ENCODE measurements around the gene ASB13.

ASB13 gene

GRCh38 chr10:5666008-5666840 is at the start of gene ASB13:
TSS of gene ASB13 (minus strand) at chr10:5666595. CDS start at chr10:5666551, 44 bp downstream.
- peak; percentile 67 for DNase-seq
- in situ Hi-C loops (cut with MboI; ENCODE audit: low pct_unique_long_range_greater_than_20kb, low sequenced_read_pairs): no loop called here

GRCh38 chr10:5711642-5712041 is 45.2 kb upstream of the ASB13 start:
- DNase-seq: no peak
- in situ Hi-C loops (cut with MboI; ENCODE audit: low pct_unique_long_range_greater_than_20kb, low sequenced_read_pairs): no loop called here

- in situ Hi-C loops (cut with MboI; ENCODE audit: low pct_unique_long_range_greater_than_20kb, low sequenced_read_pairs): no loop called here
- DNase-seq: no peak
Observed at GRCh38 chr10:5710859-5711258, 44.5 kb upstream of the ASB13 start.

GRCh38 chr10:5709865-5710264 is 43.5 kb upstream of the ASB13 start:
- in situ Hi-C loops (cut with MboI; ENCODE audit: low pct_unique_long_range_greater_than_20kb, low sequenced_read_pairs): no loop called here
- no peak for DNase-seq

- DNase-seq: no peak
- in situ Hi-C loops (cut with MboI; ENCODE audit: low pct_unique_long_range_greater_than_20kb, low sequenced_read_pairs): no loop called here
Observed at GRCh38 chr10:5708356-5708755, 42.0 kb upstream of the ASB13 start.

GRCh38 chr10:5698062-5698461 is 31.7 kb upstream of the ASB13 start:
- in situ Hi-C loops (cut with MboI; ENCODE audit: low pct_unique_long_range_greater_than_20kb, low sequenced_read_pairs): no loop called here
- DNase-seq: no peak

GRCh38 chr10:5697342-5697741 is 30.9 kb upstream of the ASB13 start:
- in situ Hi-C loops (cut with MboI; ENCODE audit: low pct_unique_long_range_greater_than_20kb, low sequenced_read_pairs): no loop called here
- no peak for DNase-seq

GRCh38 chr10:5694573-5694972 is 28.2 kb upstream of the ASB13 start:
- in situ Hi-C loops (cut with MboI; ENCODE audit: low pct_unique_long_range_greater_than_20kb, low sequenced_read_pairs): no loop called here
- no peak for DNase-seq

GRCh38 chr10:5692461-5693358 is 26.3 kb upstream of the ASB13 start:
- no peak for DNase-seq

GRCh38 chr10:5691786-5692185 is 25.4 kb upstream of the ASB13 start:
- in situ Hi-C loops (cut with MboI; ENCODE audit: low pct_unique_long_range_greater_than_20kb, low sequenced_read_pairs): no loop called here
- no peak for DNase-seq

More at GRCh38 chr10:5692461-5693358, 26.3 kb upstream of the ASB13 start:
- in situ Hi-C loops (cut with MboI; ENCODE audit: low pct_unique_long_range_greater_than_20kb, low sequenced_read_pairs): no loop called here

- no peak for DNase-seq
- in situ Hi-C loops (cut with MboI; ENCODE audit: low pct_unique_long_range_greater_than_20kb, low sequenced_read_pairs): no loop called here
Observed at GRCh38 chr10:5688587-5688986, 22.2 kb upstream of the ASB13 start.

GRCh38 chr10:5685764-5686240 is 19.4 kb upstream of the ASB13 start:
- in situ Hi-C loops (cut with MboI; ENCODE audit: low pct_unique_long_range_greater_than_20kb, low sequenced_read_pairs): no loop called here
- DNase-seq: no peak

GRCh38 chr10:5684971-5685763 is 18.8 kb upstream of the ASB13 start:
- DNase-seq: peak; percentile 77
- in situ Hi-C loops (cut with MboI; ENCODE audit: low pct_unique_long_range_greater_than_20kb, low sequenced_read_pairs): no loop called here

- in situ Hi-C loops (cut with MboI; ENCODE audit: low pct_unique_long_range_greater_than_20kb, low sequenced_read_pairs): no loop called here
- DNase-seq: peak; percentile 98
Observed at GRCh38 chr10:5684318-5684970, 18.0 kb upstream of the ASB13 start, which contains the start of gene TASOR2. TSS of gene TASOR2 (plus strand) at chr10:5684838. CDS start at chr10:5720643, 35,805 bp downstream.

GRCh38 chr10:5683065-5683464 is 16.7 kb upstream of the ASB13 start:
- DNase-seq: no peak
- in situ Hi-C loops (cut with MboI; ENCODE audit: low pct_unique_long_range_greater_than_20kb, low sequenced_read_pairs): no loop called here

GRCh38 chr10:5681930-5682329 is 15.5 kb upstream of the ASB13 start:
- DNase-seq: no peak
- in situ Hi-C loops (cut with MboI; ENCODE audit: low pct_unique_long_range_greater_than_20kb, low sequenced_read_pairs): no loop called here

- in situ Hi-C loops (cut with MboI; ENCODE audit: low pct_unique_long_range_greater_than_20kb, low sequenced_read_pairs): no loop called here
- no peak for DNase-seq
Observed at GRCh38 chr10:5679606-5680005, 13.2 kb upstream of the ASB13 start.

GRCh38 chr10:5679037-5679435 is 12.6 kb upstream of the ASB13 start:
- no peak for DNase-seq
- in situ Hi-C loops (cut with MboI; ENCODE audit: low pct_unique_long_range_greater_than_20kb, low sequenced_read_pairs): no loop called here

Measured in KBM-7 (cell line).